CD4-positive, alpha-beta T cell (primary cell): ENCODE results near the gene TPD52L1. TPM values are rescaled to one million over a fixed set of nuclear protein-coding genes. Genes with fewer than 3 reads are reported as not detected.

Experiments
- ATAC-seq: fragments of 200-7000 bp; cut with Tn5 transposase; one replicate; pipeline ENCODE4 v1.10.0; 2022; ENCODE audit warnings: mild to moderate bottlenecking; ENCODE audit not compliant: poor library complexity
- CTCF ChIA-PET: fragments of 350-600 bp; sonication (Branson Sonifier 250); formaldehyde crosslinking; loops from one replicate; lab custom pipeline; 2021; ENCODE audit warnings: antibody characterized with exemption, inconsistent platforms; lab: Charles Lee
- POLR2A ChIA-PET: fragments of 350-600 bp; sonication (Branson Sonifier 250); formaldehyde crosslinking; loops from one replicate; lab custom pipeline; 2021; ENCODE audit warnings: antibody characterized with exemption, inconsistent platforms; lab: Charles Lee
- DNase-seq, 14 experiments: peaks; one replicate each; pipeline ENCODE4 v3.0.0-alpha.2; 2013 to 2020; ENCODE audit warnings: mixed read lengths in 2 of 14
- H3K27ac ChIP-seq, 2 donors: one replicate each; pipeline versions ENCODE4 v1.5.1 to v1.7.0; 2013; ENCODE audit warnings: low read length in 2 of 2, low read depth in 1 of 2, mild to moderate bottlenecking in 1 of 2
- H3K27me3 ChIP-seq, 2 experiments: 1 replicate in 1 of 2; 2 replicates in 1 of 2; pipeline versions ENCODE4 v1.6.1 to v1.7.0; 2013; ENCODE audit warnings: low read length in 2 of 2, control low read depth in 1 of 2, mild to moderate bottlenecking in 1 of 2, moderate library complexity in 1 of 2; ENCODE audit not compliant: insufficient read depth in 2 of 2, control insufficient read depth in 1 of 2
- H3K36me3 ChIP-seq: one replicate; pipeline ENCODE4 v1.6.1; 2013; ENCODE audit warnings: low read length, control low read depth; ENCODE audit not compliant: insufficient read depth
- H3K4me1 ChIP-seq: one replicate; pipeline ENCODE4 v1.6.1; 2013; ENCODE audit warnings: low read length, control low read depth; ENCODE audit not compliant: insufficient read depth
- H3K4me3 ChIP-seq: one replicate; pipeline ENCODE4 v1.5.1; 2013; ENCODE audit warnings: mild to moderate bottlenecking, low read length, moderate library complexity
- H3K9me3 ChIP-seq, 2 experiments: 1 replicate in 1 of 2; 2 replicates in 1 of 2; pipeline versions ENCODE4 v1.6.1 to v1.7.0; 2013; ENCODE audit warnings: low read length in 2 of 2, mild to moderate bottlenecking in 2 of 2, control low read depth in 1 of 2, moderate library complexity in 1 of 2; ENCODE audit not compliant: control insufficient read depth in 1 of 2, insufficient read depth in 1 of 2
- H3K27ac Mint-ChIP-seq: one replicate; pipeline ENCODE4 v1.8.0; 2020; ENCODE audit warnings: mixed read lengths
- H3K27me3 Mint-ChIP-seq: one replicate; pipeline ENCODE4 v1.8.0; 2021; ENCODE audit warnings: mixed read lengths
- H3K36me3 Mint-ChIP-seq: one replicate; pipeline ENCODE4 v1.8.0; 2021; ENCODE audit warnings: low read depth, mixed read lengths
- H3K4me1 Mint-ChIP-seq: one replicate; pipeline ENCODE4 v1.8.0; 2021; ENCODE audit warnings: low read depth, mixed read lengths
- H3K4me3 Mint-ChIP-seq: one replicate; pipeline ENCODE4 v1.8.0; 2020; ENCODE audit warnings: mild to moderate bottlenecking, mixed read lengths
- H3K9me3 Mint-ChIP-seq: one replicate; pipeline ENCODE4 v1.8.0; 2020; ENCODE audit warnings: mixed read lengths
- intact Hi-C, 2 experiments: fragments of 100-400 bp; cut with DNase I in 1 of 2; cut with micrococcal nuclease in 1 of 2; formaldehyde crosslinking; loops; one replicate each; pipeline versions ENCODE4 v1.15.1 to v1.9.0; 2023 to 2025; cut with DNase I, micrococcal nuclease
- total RNA-seq, 174 experiments: library from RNA in 2 of 174; stranded (reverse) in 2 of 174; gene quantifications; one replicate each; pipeline ENCODE4 v1.2.3 and lab custom pipeline; 2021 to 2026
- TF ChIP-seq, protein P1 (sequence below): fragments of 200-600 bp; IDR thresholded peaks from one replicate; pipeline ENCODE4 v1.8.0; 2022; ENCODE audit warnings: antibody characterized with exemption, mild to moderate bottlenecking

Gene TPD52L1
- total RNA-seq, 2 experiments from 2014 or later: not detected

- TF ChIP-seq, protein P1, sequence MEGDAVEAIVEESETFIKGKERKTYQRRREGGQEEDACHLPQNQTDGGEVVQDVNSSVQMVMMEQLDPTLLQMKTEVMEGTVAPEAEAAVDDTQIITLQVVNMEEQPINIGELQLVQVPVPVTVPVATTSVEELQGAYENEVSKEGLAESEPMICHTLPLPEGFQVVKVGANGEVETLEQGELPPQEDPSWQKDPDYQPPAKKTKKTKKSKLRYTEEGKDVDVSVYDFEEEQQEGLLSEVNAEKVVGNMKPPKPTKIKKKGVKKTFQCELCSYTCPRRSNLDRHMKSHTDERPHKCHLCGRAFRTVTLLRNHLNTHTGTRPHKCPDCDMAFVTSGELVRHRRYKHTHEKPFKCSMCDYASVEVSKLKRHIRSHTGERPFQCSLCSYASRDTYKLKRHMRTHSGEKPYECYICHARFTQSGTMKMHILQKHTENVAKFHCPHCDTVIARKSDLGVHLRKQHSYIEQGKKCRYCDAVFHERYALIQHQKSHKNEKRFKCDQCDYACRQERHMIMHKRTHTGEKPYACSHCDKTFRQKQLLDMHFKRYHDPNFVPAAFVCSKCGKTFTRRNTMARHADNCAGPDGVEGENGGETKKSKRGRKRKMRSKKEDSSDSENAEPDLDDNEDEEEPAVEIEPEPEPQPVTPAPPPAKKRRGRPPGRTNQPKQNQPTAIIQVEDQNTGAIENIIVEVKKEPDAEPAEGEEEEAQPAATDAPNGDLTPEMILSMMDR: no peak
- DNase-seq: no peak
- H3K9me3 Mint-ChIP-seq: peaks cover 14% of the 10 kb centered on the region
- ChIA-PET CTCF (no interaction called here), POLR2A (no interaction called here)
- H3K27me3 Mint-ChIP-seq: peaks cover 23% of the 10 kb centered on the region
- no peaks in the 10 kb centered on the region for H3K4me1 Mint-ChIP-seq
- no peaks in the 10 kb centered on the region for H3K36me3 Mint-ChIP-seq
- no peaks in the 10 kb centered on the region for H3K27me3 ChIP-seq
- no peaks in the 10 kb centered on the region for H3K36me3 ChIP-seq
- H3K9me3 ChIP-seq: peaks cover 0 to 4% of the 10 kb centered on the region in 2 experiments
- H3K4me1 ChIP-seq: no peaks in the 10 kb centered on the region
- no peak for ATAC-seq
- H3K4me3 ChIP-seq: no peak overlapping the region
- no peak overlapping the region for H3K27ac ChIP-seq
- H3K27ac Mint-ChIP-seq: no peak overlapping the region
- intact Hi-C loops: no loop called here
- no peak overlapping the region for H3K4me3 Mint-ChIP-seq
These were observed 93.0 kb downstream of the TPD52L1 start for GRCh38 chr6:125246566-125246965.

DNA sequence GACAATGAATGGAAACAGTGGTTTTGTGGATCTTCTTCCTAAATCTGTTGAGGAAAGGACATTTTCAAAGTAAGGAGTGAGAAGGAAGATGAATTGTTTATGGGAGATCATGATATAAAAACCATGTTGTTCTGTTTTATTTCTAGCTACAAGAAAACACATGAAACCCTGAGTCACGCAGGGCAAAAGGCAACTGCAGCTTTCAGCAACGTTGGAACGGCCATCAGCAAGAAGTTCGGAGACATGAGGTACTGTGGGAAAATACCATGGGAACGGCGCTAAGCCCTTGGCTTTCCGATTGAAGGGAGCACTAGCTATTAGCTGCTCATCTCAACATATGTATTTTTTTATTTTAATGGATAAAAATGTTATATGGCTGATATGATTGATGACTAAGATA is 94.6 kb downstream of the TPD52L1 start:
- H3K27ac Mint-ChIP-seq: no peak overlapping the region
- H3K27me3 Mint-ChIP-seq: peaks cover 23% of the 10 kb centered on the region
- H3K27me3 ChIP-seq: no peaks in the 10 kb centered on the region
- TF ChIP-seq, protein P1: no peak
- DNase-seq (no peak), ATAC-seq (no peak)
- H3K4me3 Mint-ChIP-seq: no peak overlapping the region
- ChIA-PET CTCF (no interaction called here), POLR2A (no interaction called here)
- no peak overlapping the region for H3K4me3 ChIP-seq
- H3K27ac ChIP-seq: no peak overlapping the region
- peaks cover 0 to 4% of the 10 kb centered on the region in 2 experiments for H3K9me3 ChIP-seq
- H3K9me3 Mint-ChIP-seq: peaks cover 2% of the 10 kb centered on the region
- no peaks in the 10 kb centered on the region for H3K36me3 ChIP-seq
- H3K36me3 Mint-ChIP-seq: no peaks in the 10 kb centered on the region
- intact Hi-C loops: no loop called here
- H3K4me1 Mint-ChIP-seq: no peaks in the 10 kb centered on the region
- no peaks in the 10 kb centered on the region for H3K4me1 ChIP-seq

DNA sequence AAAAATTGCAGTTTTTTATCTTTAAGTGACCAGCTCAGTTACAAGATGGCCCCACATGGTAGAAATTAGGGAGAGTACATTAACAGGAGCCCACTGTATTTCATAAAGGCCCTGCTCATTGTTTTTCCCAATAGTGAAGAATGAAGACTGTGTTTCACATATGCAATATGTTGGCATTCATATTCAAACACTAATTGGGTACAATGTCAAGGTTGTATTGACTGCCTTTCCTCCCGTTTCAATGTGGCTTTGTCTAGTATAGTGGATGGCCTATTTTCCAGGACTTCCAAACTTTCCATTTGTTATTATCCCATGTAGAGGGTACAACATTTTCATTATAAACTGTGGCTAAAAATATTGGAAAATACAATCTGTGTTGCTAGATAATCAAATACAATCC is 96.9 kb downstream of the TPD52L1 start:
- no peaks in the 10 kb centered on the region for H3K27me3 ChIP-seq
- Mint-ChIP-seq H3K36me3 (no peaks in the 10 kb centered on the region), H3K27ac (no peak overlapping the region), H3K27me3 (peaks cover 23% of the 10 kb centered on the region), H3K4me1 (no peaks in the 10 kb centered on the region), H3K4me3 (no peak overlapping the region), H3K9me3 (no peaks in the 10 kb centered on the region)
- no peak overlapping the region for H3K27ac ChIP-seq
- H3K36me3 ChIP-seq: no peaks in the 10 kb centered on the region
- no peak for DNase-seq
- no peak for ATAC-seq
- no peak overlapping the region for H3K4me3 ChIP-seq
- intact Hi-C loops: no loop called here
- no peaks in the 10 kb centered on the region for H3K4me1 ChIP-seq
- POLR2A ChIA-PET: no interaction called here
- CTCF ChIA-PET: no interaction called here
- TF ChIP-seq, protein P1: no peak
- H3K9me3 ChIP-seq: peaks cover 0 to 3% of the 10 kb centered on the region in 2 experiments
